Sigmoid colon (tissue), 3 donors: ENCODE measurements around the gene OGFRL1.

Source experiments
- CTCF ChIP-seq, 4 experiments: fragments of 450-650 bp in 3 of 4; fragments of 200-600 bp in 1 of 4; IDR thresholded peaks; one replicate each; pipeline ENCODE4 v1.5.1; 2016 to 2019; ENCODE audit warnings: antibody characterized with exemption in 4 of 4, mild to moderate bottlenecking in 3 of 4, moderate library complexity in 2 of 4
- POLR2A ChIP-seq, 2 donors: fragments of 450-650 bp; IDR thresholded peaks; one replicate each; pipeline ENCODE4 v1.6.1; 2016; ENCODE audit warnings: antibody characterized with exemption in 2 of 2, mild to moderate bottlenecking in 2 of 2, moderate library complexity in 2 of 2

GRCh38 chr6:71258078-71258866, 30.3 kb upstream of the OGFRL1 start:
- TF ChIP-seq CTCF (IDR thresholded peaks at IDR 0.05) (no peak), POLR2A (IDR thresholded peaks at IDR 0.05) (no peak)
